Small intestine (tissue), 7 donors: ENCODE data around the gene CCL28. TPM values are rescaled to one million over a fixed set of nuclear protein-coding genes. Genes with fewer than 3 reads are reported as not detected.

Source experiments
- DNase-seq, 2 donors: peaks; one replicate each; pipeline versions ENCODE4 v3.0.0 to v3.0.0-alpha.2; 2013
- FAIRE-seq: peaks from 2 replicates; lab custom pipeline; 2012; peaks lifted over from hg19 to GRCh38; lab: Jason Lieb, UNC
- H3K27ac ChIP-seq, 3 donors: one replicate each; pipeline ENCODE4 v1.5.1; 2013; ENCODE audit warnings: low read length in 2 of 3, mild to moderate bottlenecking in 2 of 3, control low read depth in 1 of 3, inconsistent platforms in 1 of 3, low read depth in 1 of 3, moderate library complexity in 1 of 3
- H3K27me3 ChIP-seq, 3 donors: one replicate each; pipeline ENCODE4 v1.6.1; 2013; ENCODE audit warnings: low read length in 3 of 3, inconsistent platforms in 1 of 3; ENCODE audit not compliant: control insufficient read depth in 3 of 3, insufficient read depth in 3 of 3
- H3K36me3 ChIP-seq, 3 donors: one replicate each; pipeline ENCODE4 v1.6.1; 2013; ENCODE audit warnings: low read length in 3 of 3, inconsistent platforms in 1 of 3, low read depth in 1 of 3, mild to moderate bottlenecking in 1 of 3, moderate library complexity in 1 of 3; ENCODE audit not compliant: control insufficient read depth in 3 of 3, insufficient read depth in 2 of 3
- H3K4me1 ChIP-seq, 3 donors: one replicate each; pipeline ENCODE4 v1.6.1; 2013; ENCODE audit warnings: low read length in 2 of 3, inconsistent platforms in 1 of 3, low read depth in 1 of 3, mild to moderate bottlenecking in 1 of 3, moderate library complexity in 1 of 3; ENCODE audit not compliant: control insufficient read depth in 3 of 3, insufficient read depth in 2 of 3
- H3K4me3 ChIP-seq, 3 donors: one replicate each; pipeline ENCODE4 v1.5.1; 2013; ENCODE audit warnings: low read length in 3 of 3, control low read depth in 1 of 3, inconsistent platforms in 1 of 3, low read depth in 1 of 3, mild to moderate bottlenecking in 1 of 3, moderate library complexity in 1 of 3
- H3K9me3 ChIP-seq, 2 donors: one replicate each; pipeline ENCODE4 v1.6.1; 2013; ENCODE audit warnings: low read depth in 1 of 2, low read length in 1 of 2; ENCODE audit not compliant: control insufficient read depth in 2 of 2, insufficient read depth in 1 of 2
- WGBS, 3 donors: extraction: QIAGEN DNeasy Blood & Tissue Kit; methylation state at CpG; one replicate each; pipeline ENCODE4 v1.1.7; 2013; 5-methylcytosine and 5-hydroxymethylcytosine counted together
- polyA plus RNA-seq, 4 donors: library from polyadenylated mRNA; stranded (reverse) in 3 of 4; unstranded in 1 of 4; fragments of 200-250 nt in 3 of 4; fragments of 120-200 nt in 1 of 4; gene quantifications; one replicate each; pipeline versions ENCODE4 v1.2.1 to v1.2.3, GENCODE V29; 2013
- donor health status: healthy with polysubstance abuse.
- donor health status: control.
- donor health status: control.
- donor health status: Bipolar disorder and iron deficiency.
- donor health status: healthy.

The CCL28 gene
- polyA plus RNA-seq, 4 donors, result 3.2 to 20.4 (median 7.7) TPM

- no peaks in the 10 kb centered on the region for H3K36me3 ChIP-seq
- H3K9me3 ChIP-seq, result peaks cover 0 to 15% of the 10 kb centered on the region in 2 donors
- H3K27ac ChIP-seq, result no peak overlapping the region
- no peaks in the 10 kb centered on the region for H3K27me3 ChIP-seq
- FAIRE-seq (no peak), DNase-seq (no peak)
- H3K4me3 ChIP-seq, result no peak overlapping the region
- H3K4me1 ChIP-seq, result peaks cover 0 to 15% (median 0%) of the 10 kb centered on the region in 3 donors
- WGBS, 3 donors, result 85 to 87% (median 86%) methylated on average over 3 of the region's 3 CpGs
These were observed 49.3 kb downstream of the CCL28 start for GRCh38 chr5:43362725-43363435.

GRCh38 chr5:43358726-43359125 is 53.5 kb downstream of the CCL28 start:
- H3K4me3 ChIP-seq, result no peak overlapping the region
- no peaks in the 10 kb centered on the region for H3K27me3 ChIP-seq
- no peaks in the 10 kb centered on the region for H3K36me3 ChIP-seq
- DNase-seq (no peak), FAIRE-seq (no peak)
- H3K27ac ChIP-seq, result no peak overlapping the region
- H3K4me1 ChIP-seq, result peaks cover 0 to 7% (median 0%) of the 10 kb centered on the region in 3 donors
- H3K9me3 ChIP-seq, result peaks cover 0 to 15% of the 10 kb centered on the region in 2 donors

- H3K27ac ChIP-seq, result no peak overlapping the region
- H3K36me3 ChIP-seq, result no peaks in the 10 kb centered on the region
- WGBS, 3 donors, result 45 to 48% (median 47%) methylated on average over 3 of the region's 3 CpGs
- H3K9me3 ChIP-seq, result peaks cover 0 to 15% of the 10 kb centered on the region in 2 donors
- H3K4me3 ChIP-seq, result no peak overlapping the region
- peaks cover 0 to 7% (median 0%) of the 10 kb centered on the region in 3 donors for H3K4me1 ChIP-seq
- FAIRE-seq (no peak), DNase-seq (no peak)
- no peaks in the 10 kb centered on the region for H3K27me3 ChIP-seq
These were observed 53.9 kb downstream of the CCL28 start for GRCh38 chr5:43358301-43358700.

GRCh38 chr5:43357878-43358281 is 54.3 kb downstream of the CCL28 start:
- Histone ChIP-seq H3K36me3 (no peaks in the 10 kb centered on the region), H3K4me3 (no peak overlapping the region), H3K4me1 (peaks cover 0 to 7% (median 0%) of the 10 kb centered on the region in 3 donors), H3K9me3 (peaks cover 0 to 15% of the 10 kb centered on the region in 2 donors), H3K27me3 (no peaks in the 10 kb centered on the region), H3K27ac (no peak overlapping the region)
- 56 to 81% (median 74%) methylated on average over 3 of the region's 3 CpGs for WGBS, 3 donors
- DNase-seq, result no peak
- FAIRE-seq, result no peak

GRCh38 chr5:43357067-43357466 is 55.1 kb downstream of the CCL28 start:
- Histone ChIP-seq H3K27me3 (no peaks in the 10 kb centered on the region), H3K36me3 (no peaks in the 10 kb centered on the region), H3K4me3 (no peak overlapping the region), H3K4me1 (peaks cover 0 to 7% (median 0%) of the 10 kb centered on the region in 3 donors), H3K27ac (no peak overlapping the region), H3K9me3 (peaks cover 0 to 15% of the 10 kb centered on the region in 2 donors)
- DNase-seq (peak in 1 of 2 donors; percentile 50), FAIRE-seq (no peak)
- 43 to 67% (median 54%) methylated on average over 2 of the region's 2 CpGs for WGBS, 3 donors

GRCh38 chr5:43354774-43355173 is 57.4 kb downstream of the CCL28 start:
- peaks cover 0 to 7% (median 0%) of the 10 kb centered on the region in 3 donors for H3K4me1 ChIP-seq
- peaks cover 0 to 8% of the 10 kb centered on the region in 2 donors for H3K9me3 ChIP-seq
- H3K4me3 ChIP-seq, result no peak overlapping the region
- no peaks in the 10 kb centered on the region for H3K27me3 ChIP-seq
- H3K36me3 ChIP-seq, result no peaks in the 10 kb centered on the region
- DNase-seq (no peak), FAIRE-seq (no peak)
- H3K27ac ChIP-seq, result no peak overlapping the region
- 89 to 93% (median 89%) methylated on average over 3 of the region's 3 CpGs for WGBS, 3 donors

GRCh38 chr5:43353668-43354067 is 58.5 kb downstream of the CCL28 start:
- H3K36me3 ChIP-seq, result no peaks in the 10 kb centered on the region
- H3K9me3 ChIP-seq, result no peaks in the 10 kb centered on the region
- no peak for DNase-seq
- H3K27ac ChIP-seq, result no peak overlapping the region
- H3K4me3 ChIP-seq, result no peak overlapping the region
- no peaks in the 10 kb centered on the region for H3K27me3 ChIP-seq
- no peak for FAIRE-seq
- H3K4me1 ChIP-seq, result peaks cover 0 to 15% (median 0%) of the 10 kb centered on the region in 3 donors
- 91 to 100% (median 92%) methylated on average over 1 of the region's 1 CpG for WGBS, 3 donors

GRCh38 chr5:43352915-43353314 is 59.3 kb downstream of the CCL28 start:
- H3K9me3 ChIP-seq, result no peaks in the 10 kb centered on the region
- DNase-seq, result no peak
- no peaks in the 10 kb centered on the region for H3K27me3 ChIP-seq
- no peak for FAIRE-seq
- 72 to 80% (median 74%) methylated on average over 2 of the region's 2 CpGs for WGBS, 3 donors
- H3K36me3 ChIP-seq, result no peaks in the 10 kb centered on the region
- H3K27ac ChIP-seq, result no peak overlapping the region
- H3K4me3 ChIP-seq, result no peak overlapping the region
- peaks cover 0 to 17% (median 2%) of the 10 kb centered on the region in 3 donors for H3K4me1 ChIP-seq
